H1 (cell line): Measurements from ENCODE around the gene ZNF593. TPM values are rescaled to one million over a fixed set of nuclear protein-coding genes. Genes with fewer than 3 reads are reported as not detected.

ENCODE experiments used
- BRCA1 ChIP-seq: IDR thresholded peaks from 2 replicates; pipeline ENCODE4 v1.6.1; 2012; ENCODE audit warnings: low read depth, low read length, improper control_type of control experiment
- CHD7 ChIP-seq: fragments of 300-600 bp; sonication (generic); IDR thresholded peaks from 2 replicates; pipeline ENCODE4 v1.7.1; 2012; ENCODE audit warnings: low read length, moderate library complexity, mild to moderate bottlenecking, inconsistent platforms; ENCODE audit not compliant: insufficient replicate concordance
- CREB1 ChIP-seq: IDR thresholded peaks from 2 replicates; pipeline ENCODE4 v1.6.1; 2012; ENCODE audit warnings: inconsistent platforms
- EZH2 ChIP-seq: fragments of 200-600 bp; sonication (generic); IDR thresholded peaks from 2 replicates; pipeline ENCODE4 v1.7.1; 2012; ENCODE audit warnings: low read depth, mild to moderate bottlenecking, moderate library complexity, low read length, inconsistent platforms; ENCODE audit not compliant: severe bottlenecking
- GABPA ChIP-seq: IDR thresholded peaks from 2 replicates; pipeline ENCODE4 v1.6.1; 2011; ENCODE audit warnings: mild to moderate bottlenecking, low read length, moderate library complexity, borderline replicate concordance; ENCODE audit not compliant: insufficient read depth
- HDAC6 ChIP-seq: IDR thresholded peaks from one replicate; pipeline ENCODE4 v1.7.1; 2012; ENCODE audit warnings: low read depth, mild to moderate bottlenecking, inconsistent platforms, low read length, moderate library complexity
- POLR2AphosphoS5 ChIP-seq: IDR thresholded peaks from 2 replicates; pipeline ENCODE4 v1.6.1; 2011; ENCODE audit warnings: low read depth, low read length
- RFX5 ChIP-seq: IDR thresholded peaks from 2 replicates; pipeline ENCODE4 v1.6.1; 2011; ENCODE audit warnings: low read depth, low read length, improper control_type of control experiment, borderline replicate concordance
- SIX5 ChIP-seq: IDR thresholded peaks from 2 replicates; pipeline ENCODE4 v1.6.1; 2011; ENCODE audit warnings: mild to moderate bottlenecking, low read depth, low read length
- SP2 ChIP-seq: IDR thresholded peaks from 2 replicates; pipeline ENCODE4 v1.6.1; 2012; ENCODE audit warnings: mild to moderate bottlenecking, low read length, inconsistent platforms
- polyA plus RNA-seq, 7 experiments: library from polyadenylated mRNA; depleted of rRNA in 3 of 7; stranded (reverse) in 5 of 7; unstranded in 2 of 7; fragments of >200 nt in 5 of 7; fragments of 200-250 nt in 2 of 7; gene quantifications; 1 replicate in 5 of 7; 2 replicates in 1 of 7; 4 replicates in 1 of 7; pipeline versions ENCODE4 v1.2.1 to v1.2.3, GENCODE V29; 2011 to 2013; ENCODE audit warnings: missing spikeins in 2 of 7, mixed read lengths in 2 of 7
- total RNA-seq: library from RNA; stranded (reverse); fragmentation: NEBNext Ultra II Directional; extraction: Animal tissue kit (Norgen Biotek cat#: 25700); gene quantifications from 2 replicates; pipeline ENCODE4 v1.2.1, GENCODE V29; 2021
- TF ChIP-seq, protein P1 (sequence below): IDR thresholded peaks from 2 replicates; pipeline ENCODE4 v1.6.1; 2012; ENCODE audit warnings: low read length, inconsistent platforms

ZNF593 gene
- total and polyA plus RNA-seq, 2 of the 8 experiments (the other 6 are each of a cell fraction or from before 2014, with no cell fraction given): 38.2 to 68.0 TPM

DNA sequence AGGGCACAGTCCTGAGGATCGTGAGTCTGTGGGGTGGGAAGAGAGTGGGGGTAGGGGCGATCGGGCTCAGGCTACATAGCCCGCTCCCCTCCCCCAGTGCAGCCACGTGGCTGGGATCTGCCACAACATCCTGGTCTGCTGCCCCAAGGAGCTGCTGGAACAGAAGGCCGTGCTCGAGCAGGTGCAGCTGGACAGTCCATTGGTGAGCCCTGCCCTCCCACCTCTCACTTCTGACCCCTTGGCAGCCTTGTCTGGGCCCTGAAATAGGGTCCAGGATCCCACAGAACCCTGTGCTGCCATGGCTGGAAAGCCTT, 12.6 kb downstream of the ZNF593 start (continued):
- TF ChIP-seq CHD7 (no peak), CREB1 (no peak), SIX5 (no peak), SP2 (no peak), RFX5 (no peak), EZH2 (no peak), GABPA (no peak), POLR2AphosphoS5 (no peak), BRCA1 (no peak), HDAC6 (no peak)
- TF ChIP-seq, protein P1, sequence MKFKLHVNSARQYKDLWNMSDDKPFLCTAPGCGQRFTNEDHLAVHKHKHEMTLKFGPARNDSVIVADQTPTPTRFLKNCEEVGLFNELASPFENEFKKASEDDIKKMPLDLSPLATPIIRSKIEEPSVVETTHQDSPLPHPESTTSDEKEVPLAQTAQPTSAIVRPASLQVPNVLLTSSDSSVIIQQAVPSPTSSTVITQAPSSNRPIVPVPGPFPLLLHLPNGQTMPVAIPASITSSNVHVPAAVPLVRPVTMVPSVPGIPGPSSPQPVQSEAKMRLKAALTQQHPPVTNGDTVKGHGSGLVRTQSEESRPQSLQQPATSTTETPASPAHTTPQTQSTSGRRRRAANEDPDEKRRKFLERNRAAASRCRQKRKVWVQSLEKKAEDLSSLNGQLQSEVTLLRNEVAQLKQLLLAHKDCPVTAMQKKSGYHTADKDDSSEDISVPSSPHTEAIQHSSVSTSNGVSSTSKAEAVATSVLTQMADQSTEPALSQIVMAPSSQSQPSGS: no peak
